ENCODE data around the gene ATP6V1C2.

ATP6V1C2 gene

GRCh38 chr2:10750610-10751009 lies 29.2 kb downstream of the ATP6V1C2 start:
- TF ChIP-seq POLR2A (IDR thresholded peaks at IDR 0.05; ENCODE audit: low read depth, low read length): no peak
- FAIRE-seq (no peak), DNase-seq (ENCODE audit: insufficient read length, low spot score) (no peak)

GRCh38 chr2:10752236-10752635 lies 30.8 kb downstream of the ATP6V1C2 start:
- TF ChIP-seq POLR2A (IDR thresholded peaks at IDR 0.05; ENCODE audit: low read depth, low read length): no peak
- FAIRE-seq (no peak), DNase-seq (ENCODE audit: insufficient read length, low spot score) (no peak)

GRCh38 chr2:10753156-10753555 lies 31.7 kb downstream of the ATP6V1C2 start:
- DNase-seq (ENCODE audit: insufficient read length, low spot score) (no peak), FAIRE-seq (no peak)
- no peak for TF ChIP-seq POLR2A (IDR thresholded peaks at IDR 0.05; ENCODE audit: low read depth, low read length)

DNA sequence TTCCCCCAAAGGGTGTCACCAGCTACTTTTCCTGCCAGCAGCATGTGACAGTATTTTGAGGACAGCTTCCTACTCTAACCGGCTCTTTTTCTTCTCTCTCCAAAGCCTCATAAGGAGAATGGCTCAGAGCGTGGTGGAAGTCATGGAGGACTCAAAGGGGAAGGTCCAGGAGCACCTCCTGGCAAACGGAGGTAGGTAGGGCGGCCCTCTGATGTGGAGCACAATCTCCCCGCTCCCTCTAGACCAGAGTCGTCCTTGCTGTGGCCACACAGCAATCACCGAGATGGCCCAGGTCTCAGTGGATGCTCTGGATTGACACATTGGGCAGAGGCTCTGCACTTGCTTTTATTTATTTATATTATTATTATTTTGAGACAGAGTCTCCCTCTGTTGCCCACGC lies 32.4 kb downstream of the ATP6V1C2 start:
- no peak for FAIRE-seq
- no peak for DNase-seq (ENCODE audit: insufficient read length, low spot score)
- TF ChIP-seq POLR2A (IDR thresholded peaks at IDR 0.05; ENCODE audit: low read depth, low read length): no peak

- no peak for FAIRE-seq
- no peak for DNase-seq (ENCODE audit: insufficient read length, low spot score)
- no peak for TF ChIP-seq POLR2A (IDR thresholded peaks at IDR 0.05; ENCODE audit: low read depth, low read length)
These were observed 34.2 kb downstream of the ATP6V1C2 start for GRCh38 chr2:10755621-10756020.

DNA sequence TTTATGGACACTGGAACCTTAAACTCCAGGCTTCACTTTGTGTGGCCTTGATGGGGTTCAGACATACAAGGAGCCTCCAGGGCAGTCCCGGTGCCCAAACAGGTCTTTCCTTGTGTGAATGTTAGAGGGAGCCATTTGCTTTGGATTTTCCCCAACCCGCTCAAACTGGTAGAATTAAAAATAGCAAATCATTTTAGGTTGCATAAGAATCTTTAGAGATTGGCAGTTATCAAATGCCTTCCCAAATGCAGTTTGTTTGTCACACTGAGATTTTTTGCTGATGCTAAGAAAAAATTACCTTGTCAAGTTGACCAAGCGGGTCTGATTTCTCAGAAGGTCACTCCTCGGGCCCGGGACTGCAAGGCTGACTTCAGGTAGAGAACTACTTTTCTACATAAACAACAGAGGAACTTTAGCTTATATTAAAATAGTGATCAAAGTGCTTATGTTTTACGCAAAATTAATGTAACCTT lies 36.4 kb downstream of the ATP6V1C2 start:
- TF ChIP-seq POLR2A (IDR thresholded peaks at IDR 0.05; ENCODE audit: low read depth, low read length): no peak
- no peak for FAIRE-seq
- no peak for DNase-seq (ENCODE audit: insufficient read length, low spot score)

GRCh38 chr2:10759151-10759714 lies 37.8 kb downstream of the ATP6V1C2 start:
- no peak for TF ChIP-seq POLR2A (IDR thresholded peaks at IDR 0.05; ENCODE audit: low read depth, low read length)
- FAIRE-seq (no peak), DNase-seq (ENCODE audit: insufficient read length, low spot score) (no peak)

DNA sequence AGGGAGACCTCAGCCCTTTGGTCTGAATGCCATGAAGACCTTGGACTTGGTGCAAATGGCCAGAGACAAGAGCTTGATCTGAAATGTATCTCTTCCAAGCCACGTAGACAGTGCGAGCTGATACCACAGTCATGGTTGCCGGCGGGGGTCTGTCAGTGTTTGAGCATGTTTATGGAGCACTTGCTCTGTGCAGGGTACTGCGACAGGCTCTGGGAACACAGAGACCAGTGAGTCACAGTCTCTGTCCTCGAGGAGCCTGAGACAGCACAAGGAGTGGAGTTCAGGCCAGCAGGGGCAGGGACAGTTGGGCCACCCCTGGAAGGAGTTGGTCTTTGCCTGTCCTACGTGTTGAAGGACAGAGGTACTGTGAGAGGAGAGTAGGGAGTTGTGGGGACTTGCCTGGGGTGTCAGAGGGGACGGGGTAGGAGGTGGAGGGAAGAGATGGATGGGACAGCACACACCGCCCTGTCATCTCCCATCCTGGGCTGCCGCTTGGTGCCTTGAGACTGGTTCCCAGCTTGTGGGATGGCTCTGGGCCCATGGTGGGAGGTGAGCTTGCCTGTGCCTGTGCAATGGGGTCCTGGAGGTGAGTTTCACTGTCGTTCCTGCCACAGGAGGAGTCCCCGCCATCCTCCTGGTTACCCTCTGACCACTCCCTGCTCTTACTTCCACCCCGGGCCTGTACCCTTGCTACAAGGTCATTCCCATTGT lies 39.5 kb downstream of the ATP6V1C2 start:
- no peak for FAIRE-seq
- TF ChIP-seq POLR2A (IDR thresholded peaks at IDR 0.05; ENCODE audit: low read depth, low read length): no peak
- no peak for DNase-seq (ENCODE audit: insufficient read length, low spot score)

DNA sequence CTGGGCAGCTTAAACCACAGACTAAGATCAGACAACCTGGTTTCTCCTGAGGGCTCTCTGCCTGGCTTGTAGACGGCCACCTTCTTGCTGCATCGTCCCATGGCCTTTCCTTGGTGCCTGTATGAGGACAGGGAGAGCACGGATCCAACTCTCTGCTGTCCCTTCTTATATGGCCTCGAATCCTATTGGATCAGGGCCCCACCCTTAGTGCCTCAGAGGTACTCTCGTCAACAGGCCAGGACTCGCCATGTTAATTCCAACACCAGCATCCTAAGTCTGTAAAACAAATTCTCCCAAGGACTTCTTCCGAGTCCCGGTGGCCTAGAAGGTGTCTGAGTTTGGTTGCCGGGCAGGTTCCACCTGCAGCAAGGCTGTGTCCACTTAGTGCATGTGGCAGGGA lies 40.2 kb downstream of the ATP6V1C2 start:
- DNase-seq (ENCODE audit: insufficient read length, low spot score) (no peak), FAIRE-seq (no peak)
- TF ChIP-seq POLR2A (IDR thresholded peaks at IDR 0.05; ENCODE audit: low read depth, low read length): no peak

- no peak for FAIRE-seq
- peak; percentile 54 for DNase-seq (ENCODE audit: insufficient read length, low spot score)
- TF ChIP-seq POLR2A (IDR thresholded peaks at IDR 0.05; ENCODE audit: low read depth, low read length): no peak
These were observed 41.4 kb downstream of the ATP6V1C2 start for GRCh38 chr2:10762651-10763460.

- no peak for FAIRE-seq
- DNase-seq (ENCODE audit: insufficient read length, low spot score): no peak
- TF ChIP-seq POLR2A (IDR thresholded peaks at IDR 0.05; ENCODE audit: low read depth, low read length): no peak
These were observed 42.0 kb downstream of the ATP6V1C2 start for GRCh38 chr2:10763461-10763800.

- DNase-seq (ENCODE audit: insufficient read length, low spot score) (no peak), FAIRE-seq (no peak)
- TF ChIP-seq POLR2A (IDR thresholded peaks at IDR 0.05; ENCODE audit: low read depth, low read length): no peak
These were observed 42.8 kb downstream of the ATP6V1C2 start for GRCh38 chr2:10764096-10764785.

DNA sequence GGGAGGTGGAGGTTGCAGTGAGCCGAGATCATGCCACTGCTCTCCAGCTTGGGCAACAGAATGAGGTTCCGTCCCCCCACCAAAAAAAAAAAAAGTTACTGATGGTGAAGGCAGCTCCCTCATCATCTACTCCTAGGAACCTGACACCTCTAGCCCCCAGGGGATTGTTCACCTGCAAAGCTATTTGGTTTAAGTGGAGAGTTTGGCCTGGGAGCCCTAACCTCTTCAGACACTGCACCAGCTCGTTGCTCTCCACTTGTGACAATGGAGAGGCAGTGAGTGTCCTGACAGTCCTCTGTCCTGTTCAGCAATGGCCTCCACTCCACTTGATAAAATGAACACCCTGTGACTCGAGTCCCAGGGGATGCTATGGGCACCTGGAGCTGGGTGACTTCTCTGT lies 43.5 kb downstream of the ATP6V1C2 start:
- no peak for DNase-seq (ENCODE audit: insufficient read length, low spot score)
- TF ChIP-seq POLR2A (IDR thresholded peaks at IDR 0.05; ENCODE audit: low read depth, low read length): no peak

DNA sequence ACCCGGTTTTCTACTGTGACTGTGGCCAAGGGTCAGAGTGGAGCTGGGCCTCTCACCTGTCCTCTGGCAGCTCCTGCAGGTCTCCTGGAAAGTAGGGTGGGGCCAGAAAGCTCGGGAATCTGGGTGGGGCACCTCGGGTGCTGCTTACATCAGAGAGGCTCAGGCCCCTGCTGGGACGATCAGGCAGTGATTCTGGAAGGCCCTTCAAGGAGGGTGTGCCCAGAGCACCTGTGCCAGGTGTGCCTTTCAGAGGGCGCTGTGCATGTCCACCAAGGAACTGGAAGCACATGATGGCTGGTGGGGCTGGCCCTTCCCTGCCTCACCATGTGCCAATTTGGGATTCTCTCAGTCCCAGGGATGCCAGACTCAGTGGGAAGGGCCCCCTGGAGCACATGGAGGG lies 44.0 kb downstream of the ATP6V1C2 start:
- FAIRE-seq (no peak), DNase-seq (ENCODE audit: insufficient read length, low spot score) (no peak)
- TF ChIP-seq POLR2A (IDR thresholded peaks at IDR 0.05; ENCODE audit: low read depth, low read length): no peak

More for the DNA sequence above, 43.5 kb downstream of the ATP6V1C2 start:
- no peak for FAIRE-seq

All from H54 (cell line).